Stimulated activated CD8-positive, alpha-beta memory T cell treated with anti-CD3 and anti-CD28 coated beads, Interleukin-12 subunit alpha, Interleukin-12 subunit beta, amount 100 ng/mL, for 24 hours (primary cell): ENCODE measurements around the gene MBIP.

Source experiments
- DNase-seq: peaks from one replicate; pipeline ENCODE4 v3.0.0-alpha.2; 2020; ENCODE audit errors: extremely low read depth

The MBIP gene

DNA sequence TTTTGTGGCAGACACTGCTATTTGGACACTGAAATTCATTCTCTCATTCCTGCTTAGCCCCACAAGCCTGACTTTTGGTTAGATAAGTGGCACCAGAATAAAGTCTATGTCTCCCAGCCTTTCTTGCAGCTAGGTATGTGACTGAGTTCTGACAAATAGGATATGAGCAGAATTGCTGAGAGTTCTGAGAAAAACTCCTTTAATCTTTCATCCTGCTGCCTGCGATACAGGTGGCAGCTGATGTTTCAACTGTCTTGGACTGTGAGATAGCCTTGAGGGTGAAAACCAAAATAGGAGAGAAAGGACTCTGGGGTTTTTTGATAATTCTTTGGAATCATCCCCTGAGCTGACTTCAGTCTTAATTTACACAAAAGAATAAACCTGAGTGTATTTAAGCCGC lies 55.8 kb downstream of the MBIP start:
- DNase-seq: no peak

DNA sequence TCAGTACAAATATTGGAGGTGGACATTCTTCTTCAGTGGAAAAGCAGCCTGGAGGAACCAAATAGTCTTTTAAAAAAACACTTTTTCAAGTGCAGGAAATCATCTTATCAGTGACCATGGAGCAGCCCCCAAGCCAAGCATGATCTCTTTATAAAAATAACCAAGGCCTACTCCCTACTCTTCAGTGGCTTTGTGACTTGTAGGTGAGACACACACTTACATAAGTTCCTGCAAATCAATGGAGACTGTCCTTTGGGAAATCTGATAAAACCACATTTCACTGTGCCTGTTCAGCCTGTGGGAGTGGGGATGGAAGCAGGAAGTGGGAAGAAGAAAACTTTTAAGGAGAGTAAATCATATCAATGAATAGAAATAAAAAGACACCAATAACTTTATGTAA lies 56.3 kb downstream of the MBIP start:
- DNase-seq: no peak

DNA sequence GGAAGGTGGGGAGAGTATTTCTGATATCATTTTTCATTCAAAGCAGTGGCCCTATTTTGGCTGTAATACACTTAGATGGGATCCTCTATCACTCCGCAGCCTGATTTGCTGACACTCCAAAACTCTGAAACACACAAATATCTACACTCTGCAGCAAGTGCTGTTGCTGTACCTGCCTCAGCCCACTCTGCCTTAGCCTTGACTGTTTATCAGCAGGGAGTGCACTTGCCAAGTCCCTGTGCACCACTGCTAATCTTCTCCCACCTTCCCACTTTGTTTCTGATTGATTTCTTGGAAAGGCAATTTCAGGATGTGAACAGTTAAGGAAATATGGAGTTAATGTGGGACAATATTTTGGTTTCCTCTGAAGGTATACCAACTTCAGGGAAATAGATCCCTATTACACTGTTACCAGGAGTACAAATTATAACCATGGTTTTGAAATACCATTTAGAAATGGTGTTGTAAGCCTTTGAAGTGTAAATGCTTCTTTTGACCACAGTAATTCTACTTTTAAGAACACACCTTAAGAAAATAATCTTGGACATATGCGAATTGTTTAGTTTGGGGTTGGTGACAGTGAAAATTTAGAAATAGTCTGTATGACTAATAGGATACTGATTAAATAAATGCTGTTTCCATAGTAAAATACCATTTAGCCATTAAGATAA lies 59.3 kb downstream of the MBIP start:
- DNase-seq: no peak

DNA sequence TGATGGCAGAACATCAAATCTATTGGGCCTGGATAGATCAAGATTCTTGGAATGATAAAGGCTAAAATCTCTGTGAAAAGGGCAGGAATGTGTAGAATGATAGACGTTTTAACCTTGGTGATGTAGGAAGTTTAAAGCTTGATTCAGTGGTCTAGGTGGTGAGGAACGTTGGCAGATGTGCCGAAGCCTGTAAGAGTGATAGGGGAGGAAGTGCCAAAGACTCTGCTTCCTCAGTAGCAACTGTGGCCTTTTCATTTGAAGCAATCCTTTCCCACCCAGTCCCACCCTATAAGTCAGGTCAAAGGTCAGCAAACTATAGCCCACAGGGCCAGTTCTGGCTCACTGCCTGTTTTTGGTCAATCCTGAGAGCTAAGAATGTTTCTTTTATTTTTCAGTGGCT lies 62.2 kb downstream of the MBIP start:
- no peak for DNase-seq

DNA sequence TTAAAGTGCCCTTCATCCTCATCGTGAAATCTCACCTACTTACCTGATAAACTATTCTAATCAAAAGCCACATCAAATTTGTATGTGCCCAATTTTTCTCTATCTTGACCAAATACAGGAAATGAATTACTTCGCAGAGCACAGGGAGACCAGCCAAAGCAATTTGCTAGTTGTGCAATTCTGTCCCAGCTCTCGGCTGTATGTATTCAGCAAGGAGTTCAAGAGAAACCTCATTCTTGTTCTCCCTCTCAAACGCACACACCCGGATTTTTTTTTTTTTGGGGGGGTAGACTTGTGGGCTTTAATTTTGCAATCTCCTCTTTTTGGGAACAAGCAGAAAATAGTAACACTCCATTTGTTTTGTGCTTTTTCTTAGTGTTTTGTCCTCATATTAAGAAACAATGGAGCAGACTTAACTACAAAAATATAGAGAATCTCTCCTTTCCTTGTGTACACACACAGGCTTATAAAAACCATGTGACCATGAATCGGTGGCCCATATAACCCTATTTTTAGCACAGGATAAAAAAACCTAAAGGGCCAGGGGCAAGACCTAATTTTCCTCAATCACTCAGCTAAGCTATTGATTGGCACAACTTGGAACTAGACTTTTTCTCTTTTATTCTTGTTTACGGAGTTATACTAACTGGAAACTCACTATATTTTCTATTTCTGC lies 64.2 kb downstream of the MBIP start:
- DNase-seq: no peak

DNA sequence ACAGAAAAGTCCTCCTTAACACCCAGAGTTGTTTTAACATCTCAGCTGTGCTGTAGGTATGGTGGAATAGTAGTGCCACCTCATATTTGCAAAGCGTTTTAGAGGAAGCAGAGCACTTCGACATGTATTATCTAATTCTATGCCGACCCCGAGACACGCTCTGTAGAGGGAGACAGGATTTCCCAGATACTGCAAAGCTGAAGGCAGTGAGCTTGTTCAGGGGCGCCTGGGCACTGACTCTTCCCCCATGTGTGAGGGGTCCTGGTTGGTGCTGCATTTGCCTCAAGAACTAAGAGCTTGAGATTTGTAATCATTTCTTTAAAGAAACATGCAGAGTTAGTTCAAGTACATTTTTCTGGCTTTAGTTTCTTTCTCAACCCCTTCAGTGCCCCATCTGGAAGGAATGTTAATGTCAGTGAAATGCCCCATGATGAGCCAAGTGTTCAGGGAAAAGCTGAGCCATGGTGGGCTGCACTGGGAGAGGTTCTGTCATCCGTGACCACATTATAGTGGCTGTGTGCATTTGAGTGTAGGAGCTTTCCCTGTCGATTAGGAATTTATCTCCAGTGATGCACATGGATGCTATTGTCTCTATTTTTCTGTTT lies 66.3 kb downstream of the MBIP start:
- no peak for DNase-seq
